K562 (cell line): ENCODE data around the gene GFM1.

ENCODE experiments used
- HDAC2 ChIP-seq: fragments of 450-650 bp; IDR thresholded peaks from 2 replicates; pipeline ENCODE4 v1.6.1; 2016; ENCODE audit warnings: mild to moderate bottlenecking
- HMGN3 ChIP-seq: IDR thresholded peaks from 2 replicates; pipeline ENCODE4 v1.6.1; 2011; ENCODE audit warnings: borderline replicate concordance, low read depth, mild to moderate bottlenecking, mixed read lengths, low read length; ENCODE audit not compliant: insufficient read length; ENCODE audit errors: extremely low read depth
- TF ChIP-seq, protein P1 (sequence below): fragments of 150-350 bp; IDR thresholded peaks from 2 replicates; pipeline ENCODE4 v1.6.1; 2014; ENCODE audit warnings: low read depth, mild to moderate bottlenecking, low read length, borderline replicate concordance

GRCh38 chr3:158728851-158729250 is 84.5 kb downstream of the GFM1 start:
- TF ChIP-seq HMGN3 (no peak), HDAC2 (no peak)
- TF ChIP-seq, protein P1, sequence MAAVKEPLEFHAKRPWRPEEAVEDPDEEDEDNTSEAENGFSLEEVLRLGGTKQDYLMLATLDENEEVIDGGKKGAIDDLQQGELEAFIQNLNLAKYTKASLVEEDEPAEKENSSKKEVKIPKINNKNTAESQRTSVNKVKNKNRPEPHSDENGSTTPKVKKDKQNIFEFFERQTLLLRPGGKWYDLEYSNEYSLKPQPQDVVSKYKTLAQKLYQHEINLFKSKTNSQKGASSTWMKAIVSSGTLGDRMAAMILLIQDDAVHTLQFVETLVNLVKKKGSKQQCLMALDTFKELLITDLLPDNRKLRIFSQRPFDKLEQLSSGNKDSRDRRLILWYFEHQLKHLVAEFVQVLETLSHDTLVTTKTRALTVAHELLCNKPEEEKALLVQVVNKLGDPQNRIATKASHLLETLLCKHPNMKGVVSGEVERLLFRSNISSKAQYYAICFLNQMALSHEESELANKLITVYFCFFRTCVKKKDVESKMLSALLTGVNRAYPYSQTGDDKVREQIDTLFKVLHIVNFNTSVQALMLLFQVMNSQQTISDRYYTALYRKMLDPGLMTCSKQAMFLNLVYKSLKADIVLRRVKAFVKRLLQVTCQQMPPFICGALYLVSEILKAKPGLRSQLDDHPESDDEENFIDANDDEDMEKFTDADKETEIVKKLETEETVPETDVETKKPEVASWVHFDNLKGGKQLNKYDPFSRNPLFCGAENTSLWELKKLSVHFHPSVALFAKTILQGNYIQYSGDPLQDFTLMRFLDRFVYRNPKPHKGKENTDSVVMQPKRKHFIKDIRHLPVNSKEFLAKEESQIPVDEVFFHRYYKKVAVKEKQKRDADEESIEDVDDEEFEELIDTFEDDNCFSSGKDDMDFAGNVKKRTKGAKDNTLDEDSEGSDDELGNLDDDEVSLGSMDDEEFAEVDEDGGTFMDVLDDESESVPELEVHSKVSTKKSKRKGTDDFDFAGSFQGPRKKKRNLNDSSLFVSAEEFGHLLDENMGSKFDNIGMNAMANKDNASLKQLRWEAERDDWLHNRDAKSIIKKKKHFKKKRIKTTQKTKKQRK, result no peak
